ENCODE results near the gene ATP13A1.

GRCh38 chr19:19635313-19635702, 28.2 kb downstream of the ATP13A1 start:
- TF ChIP-seq CTCF (conservative IDR thresholded peaks at IDR 0.05; ENCODE audit: low read length) (no peak), EZH2phosphoT487 (IDR thresholded peaks at IDR 0.05; ENCODE audit: borderline replicate concordance, low read depth, low read length) (no peak)
